Transverse colon (tissue), 4 donors: ENCODE data around the gene DNLZ. TPM values are rescaled to one million over a fixed set of nuclear protein-coding genes. Genes with fewer than 3 reads are reported as not detected.
A peak's percentile ranks its signal among the peaks of the same experiment; 100 is the strongest.

Source experiments
- DNase-seq: peaks from one replicate; pipeline ENCODE4 v3.0.0-alpha.2; 2019
- H3K27ac ChIP-seq, 4 donors: fragments of 200-600 bp; sonication (generic); 2 replicates each; pipeline ENCODE4 v1.5.1; 2016 to 2018; ENCODE audit warnings: inconsistent platforms in 4 of 4
- H3K27me3 ChIP-seq: fragments of 200-600 bp; sonication (generic); 2 replicates; pipeline ENCODE4 v1.5.1; 2017; ENCODE audit warnings: inconsistent platforms
- H3K36me3 ChIP-seq, 4 donors: fragments of 200-600 bp; sonication (generic); 2 replicates each; pipeline ENCODE4 v1.5.1; 2017 to 2019; ENCODE audit warnings: inconsistent platforms in 4 of 4
- H3K4me1 ChIP-seq, 4 donors: fragments of 200-600 bp; sonication (generic); 2 replicates each; pipeline ENCODE4 v1.5.1; 2017 to 2020; ENCODE audit warnings: inconsistent platforms in 4 of 4
- H3K4me3 ChIP-seq, 4 donors: fragments of 200-600 bp; sonication (generic); 1 replicate in 1 of 4; 2 replicates in 3 of 4; pipeline versions ENCODE4 v1.5.1 to v1.6.1; 2017 to 2019; ENCODE audit warnings: inconsistent platforms in 4 of 4
- H3K9me3 ChIP-seq, 2 donors: fragments of 200-600 bp; sonication (generic); 2 replicates each; pipeline ENCODE4 v1.5.1; 2017 to 2019; ENCODE audit warnings: inconsistent platforms in 2 of 2
- EP300 ChIP-seq: sonication (generic); formaldehyde crosslinking; IDR thresholded peaks from one replicate; pipeline ENCODE4 v1.6.1; 2017; ENCODE audit warnings: antibody characterized with exemption, low read depth
- POLR2A ChIP-seq: fragments of 450-650 bp; IDR thresholded peaks from one replicate; pipeline ENCODE4 v1.6.1; 2016; ENCODE audit warnings: antibody characterized with exemption, mild to moderate bottlenecking, moderate library complexity
- POLR2AphosphoS5 ChIP-seq, 3 donors: sonication (generic); formaldehyde crosslinking; IDR thresholded peaks; one replicate each; pipeline ENCODE4 v1.6.1; 2016; ENCODE audit warnings: antibody characterized with exemption in 3 of 3
- WGBS, 2 donors: methylation state at CpG; one replicate each; pipeline ENCODE4 v1.1.5; 2018; ENCODE audit warnings: low coverage in 1 of 2; 5-methylcytosine and 5-hydroxymethylcytosine counted together
- in situ Hi-C, 4 donors: fragments of 200-750 bp; cut with MboI; loops; one replicate each; pipeline versions ENCODE4 v1.15.0 to v1.15.1; 2017; ENCODE audit warnings: low sequenced_read_pairs in 3 of 4, low pct_ligation_motif_present in 1 of 4, low pct_unique_long_range_greater_than_20kb in 1 of 4
- intact Hi-C: fragments of 100-400 bp; cut with DNase I; formaldehyde crosslinking; loops from one replicate; pipeline ENCODE4 v1.15.1; 2023; ENCODE audit warnings: low total_unique reads
- total RNA-seq, 4 donors: library from RNA; depleted of rRNA; stranded (reverse); fragments of >200 nt; gene quantifications; one replicate each; pipeline ENCODE4 v1.1.0, GENCODE V29; 2016
- TF ChIP-seq, protein P1 (sequence below), 5 experiments: fragments of 200-600 bp in 3 of 5; fragments of 450-650 bp in 2 of 5; sonication (generic) in 3 of 5; IDR thresholded peaks; 1 replicate in 2 of 5; 2 replicates in 3 of 5; pipeline ENCODE4 v1.5.1; 2016 to 2017; ENCODE audit warnings: antibody characterized with exemption in 5 of 5, inconsistent platforms in 3 of 5, mild to moderate bottlenecking in 2 of 5, moderate library complexity in 1 of 5

DNLZ gene
- total RNA-seq, 4 donors from 2014 or later, result 6.7 to 17.3 (median 10.4) TPM

- Histone ChIP-seq H3K27me3 (no peaks in the 10 kb centered on the region), H3K9me3 (no peaks in the 10 kb centered on the region), H3K4me3 (no peak overlapping the region), H3K36me3 (no peaks in the 10 kb centered on the region), H3K27ac (peak overlapping the region in 2 of 4 donors; percentile 25 to 33), H3K4me1 (peaks cover 0 to 12% (median 6%) of the 10 kb centered on the region in 4 donors)
- intact Hi-C loops, result no loop called here
- TF ChIP-seq POLR2AphosphoS5 (IDR thresholded peaks at IDR 0.05) (no peak), POLR2A (no peak), EP300 (no peak)
- TF ChIP-seq, protein P1, sequence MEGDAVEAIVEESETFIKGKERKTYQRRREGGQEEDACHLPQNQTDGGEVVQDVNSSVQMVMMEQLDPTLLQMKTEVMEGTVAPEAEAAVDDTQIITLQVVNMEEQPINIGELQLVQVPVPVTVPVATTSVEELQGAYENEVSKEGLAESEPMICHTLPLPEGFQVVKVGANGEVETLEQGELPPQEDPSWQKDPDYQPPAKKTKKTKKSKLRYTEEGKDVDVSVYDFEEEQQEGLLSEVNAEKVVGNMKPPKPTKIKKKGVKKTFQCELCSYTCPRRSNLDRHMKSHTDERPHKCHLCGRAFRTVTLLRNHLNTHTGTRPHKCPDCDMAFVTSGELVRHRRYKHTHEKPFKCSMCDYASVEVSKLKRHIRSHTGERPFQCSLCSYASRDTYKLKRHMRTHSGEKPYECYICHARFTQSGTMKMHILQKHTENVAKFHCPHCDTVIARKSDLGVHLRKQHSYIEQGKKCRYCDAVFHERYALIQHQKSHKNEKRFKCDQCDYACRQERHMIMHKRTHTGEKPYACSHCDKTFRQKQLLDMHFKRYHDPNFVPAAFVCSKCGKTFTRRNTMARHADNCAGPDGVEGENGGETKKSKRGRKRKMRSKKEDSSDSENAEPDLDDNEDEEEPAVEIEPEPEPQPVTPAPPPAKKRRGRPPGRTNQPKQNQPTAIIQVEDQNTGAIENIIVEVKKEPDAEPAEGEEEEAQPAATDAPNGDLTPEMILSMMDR (IDR thresholded peaks at IDR 0.05), result no peak
- 89% methylated on average over 19 of the region's 21 CpGs; no CpG with 5 or more reads in 1 of the 2 donors for WGBS, 2 donors
- in situ Hi-C loops, result no loop called here
- no peak for DNase-seq
Observed at GRCh38 chr9:136372006-136372405, 8.5 kb upstream of the DNLZ start.

DNA sequence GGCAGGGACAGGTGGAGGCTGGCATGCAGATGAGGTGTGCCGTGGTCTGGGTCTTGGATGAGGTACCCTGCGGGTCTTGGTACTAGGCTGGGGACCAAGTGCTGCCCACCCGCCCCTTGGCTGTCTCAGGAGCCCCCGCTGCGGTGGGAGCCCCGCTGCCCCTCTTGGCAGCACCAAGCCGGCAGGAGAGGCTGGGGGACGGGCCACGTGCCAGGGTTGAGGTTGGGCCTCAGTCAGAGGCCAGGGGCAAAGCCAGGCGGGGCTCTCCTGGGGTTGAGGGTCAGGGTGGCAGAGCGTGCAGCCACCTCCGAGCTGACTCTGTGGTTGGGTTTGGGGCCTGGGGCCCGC lies 8.0 kb upstream of the DNLZ start:
- intact Hi-C loops (no loop called here), in situ Hi-C loops (no loop called here)
- no peaks in the 10 kb centered on the region for H3K27me3 ChIP-seq
- peaks cover 0 to 12% (median 6%) of the 10 kb centered on the region in 4 donors for H3K4me1 ChIP-seq
- no peak overlapping the region for H3K27ac ChIP-seq
- 84% methylated on average over 9 of the region's 13 CpGs; no CpG with 5 or more reads in 1 of the 2 donors for WGBS, 2 donors
- DNase-seq, result no peak
- H3K9me3 ChIP-seq, result no peaks in the 10 kb centered on the region
- H3K36me3 ChIP-seq, result no peaks in the 10 kb centered on the region
- TF ChIP-seq EP300 (no peak), POLR2AphosphoS5 (IDR thresholded peaks at IDR 0.05) (no peak), POLR2A (no peak)
- TF ChIP-seq, protein P1 (IDR thresholded peaks at IDR 0.05), result no peak
- H3K4me3 ChIP-seq, result no peak overlapping the region

GRCh38 chr9:136370687-136371532 lies 7.4 kb upstream of the DNLZ start:
- in situ Hi-C loops, result no loop called here
- no peak for TF ChIP-seq POLR2A
- no peak for TF ChIP-seq EP300
- TF ChIP-seq POLR2AphosphoS5 (IDR thresholded peaks at IDR 0.05), result no peak
- TF ChIP-seq, protein P1 (IDR thresholded peaks at IDR 0.05), result no peak
- DNase-seq, result no peak

GRCh38 chr9:136370037-136370436 lies 6.5 kb upstream of the DNLZ start:
- no peak for DNase-seq
- Histone ChIP-seq H3K27me3 (no peaks in the 10 kb centered on the region), H3K27ac (no peak overlapping the region), H3K9me3 (no peaks in the 10 kb centered on the region), H3K4me1 (peaks cover 0 to 12% (median 6%) of the 10 kb centered on the region in 4 donors), H3K36me3 (no peaks in the 10 kb centered on the region), H3K4me3 (no peak overlapping the region)
- TF ChIP-seq POLR2AphosphoS5 (IDR thresholded peaks at IDR 0.05) (no peak), POLR2A (no peak), EP300 (no peak)
- TF ChIP-seq, protein P1 (IDR thresholded peaks at IDR 0.05), result no peak
- intact Hi-C loops (no loop called here), in situ Hi-C loops (no loop called here)
- WGBS, 2 donors, result 93% methylated on average over 19 of the region's 19 CpGs; no CpG with 5 or more reads in 1 of the 2 donors

More at GRCh38 chr9:136370687-136371532, 7.4 kb upstream of the DNLZ start:
- Histone ChIP-seq H3K36me3 (no peaks in the 10 kb centered on the region), H3K9me3 (no peaks in the 10 kb centered on the region), H3K27ac (no peak overlapping the region), H3K27me3 (no peaks in the 10 kb centered on the region), H3K4me1 (peaks cover 0 to 12% (median 6%) of the 10 kb centered on the region in 4 donors), H3K4me3 (no peak overlapping the region)
- WGBS, 2 donors, result 94% methylated on average over 45 of the region's 54 CpGs; no CpG with 5 or more reads in 1 of the 2 donors
- intact Hi-C loops, result no loop called here
